HG03432 (cell line): ENCODE results near the gene CTXND1.
"Not testable (repeated sequence)": the region's sequence is repeated elsewhere in the genome, so short reads cannot be mapped to it uniquely, and the experiment has no call there.

Experiments used
- ATAC-seq: cut with Tn5 transposase; IDR thresholded peaks from one replicate; pipeline ENCODE4 v1.9.1; 2021; ENCODE audit warnings: mild to moderate bottlenecking, moderate library complexity; ENCODE audit not compliant: unreplicated experiment

Gene CTXND1

DNA sequence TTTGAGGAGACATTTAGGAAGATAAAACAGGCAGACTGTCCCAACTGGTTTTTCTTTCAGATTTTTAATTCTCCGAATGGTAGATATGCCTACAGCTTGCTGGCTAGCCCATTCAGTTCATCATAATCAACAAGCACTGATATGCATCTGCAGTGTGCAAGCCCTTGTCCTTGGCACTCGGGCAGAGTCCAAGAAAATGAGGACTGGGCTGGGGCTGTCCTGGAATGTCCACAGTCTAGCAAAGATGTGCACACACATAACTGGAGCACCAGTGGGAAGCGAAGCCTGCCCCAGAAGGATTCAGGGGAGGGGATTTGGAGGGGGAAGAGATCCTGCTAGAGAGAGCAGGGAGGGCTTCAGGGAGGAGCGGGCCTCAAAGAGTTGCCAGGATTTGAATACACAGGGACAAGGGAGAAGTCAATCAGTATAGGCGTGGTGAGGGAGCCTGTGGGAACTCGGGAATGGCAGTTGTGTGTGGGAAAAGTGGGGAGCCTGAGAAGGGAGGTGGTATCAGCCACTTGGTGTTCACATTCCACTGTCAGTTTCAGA lies 90.5 kb downstream of the CTXND1 start:
- no peak for ATAC-seq

GRCh38 chr15:80160570-80161156 lies 91.3 kb downstream of the CTXND1 start:
- ATAC-seq: peak; percentile 80

DNA sequence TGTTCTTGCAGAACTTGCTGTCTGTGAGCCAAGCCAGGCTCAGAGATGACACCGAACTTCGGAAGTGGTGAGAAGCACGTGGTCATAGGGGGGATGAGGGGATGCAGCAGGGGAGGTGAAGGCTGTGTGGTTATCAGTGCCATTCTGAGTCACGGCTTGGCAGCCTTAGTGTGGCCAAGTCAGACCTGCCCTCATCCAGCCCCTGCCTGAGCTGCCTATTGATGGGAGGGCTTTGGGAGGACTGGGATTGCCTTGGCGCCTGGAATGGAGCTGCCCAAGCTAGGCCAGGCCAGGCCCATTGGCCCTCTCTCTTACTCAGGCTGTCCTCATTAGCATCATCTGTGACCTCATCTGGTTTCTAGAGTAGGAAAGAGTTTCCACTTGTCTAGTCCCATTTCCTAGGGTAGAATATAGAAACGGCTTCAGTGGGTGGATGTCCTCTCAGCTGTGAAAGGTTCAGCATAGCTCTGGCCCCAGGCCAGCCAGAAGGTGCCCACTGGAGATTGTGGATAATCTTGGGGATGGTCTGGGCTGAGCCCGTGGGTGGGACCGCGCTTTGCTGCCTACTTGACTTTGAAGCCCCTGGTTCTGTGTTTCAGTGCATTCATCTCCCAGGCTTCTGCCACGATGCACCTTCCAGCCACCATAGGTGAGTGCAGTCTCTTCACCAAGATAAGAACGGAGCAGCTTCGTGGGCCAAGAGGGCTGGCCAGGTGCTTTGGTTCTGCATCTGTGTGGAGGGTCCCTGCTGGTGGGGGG lies 92.0 kb downstream of the CTXND1 start:
- ATAC-seq: no peak

DNA sequence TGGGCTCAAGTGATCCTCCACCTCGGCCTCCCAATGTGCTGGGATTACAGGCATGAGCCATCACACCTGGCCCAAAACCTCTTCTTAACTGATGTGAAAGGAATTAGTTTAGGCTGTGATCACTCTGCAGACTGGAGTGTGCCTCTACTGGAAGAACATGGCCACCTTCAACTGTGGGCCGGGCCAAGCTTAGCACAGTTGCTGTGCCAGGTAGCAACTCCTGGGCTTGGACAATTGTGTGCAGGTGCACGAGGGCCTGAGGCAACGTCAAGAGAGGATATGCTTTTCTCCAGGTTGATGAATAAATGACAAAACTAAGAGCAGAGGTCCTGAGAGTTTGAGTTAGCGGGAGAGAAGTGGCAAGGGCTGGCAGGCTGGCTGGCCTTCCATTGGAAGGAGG lies 92.7 kb downstream of the CTXND1 start:
- no peak for ATAC-seq

GRCh38 chr15:80157215-80157614 lies 94.8 kb downstream of the CTXND1 start:
- no peak for ATAC-seq

GRCh38 chr15:80156176-80156720 lies 95.8 kb downstream of the CTXND1 start:
- ATAC-seq: no peak

- ATAC-seq: not testable (repeated sequence)
These were observed 96.4 kb downstream of the CTXND1 start for GRCh38 chr15:80155378-80156175.

DNA sequence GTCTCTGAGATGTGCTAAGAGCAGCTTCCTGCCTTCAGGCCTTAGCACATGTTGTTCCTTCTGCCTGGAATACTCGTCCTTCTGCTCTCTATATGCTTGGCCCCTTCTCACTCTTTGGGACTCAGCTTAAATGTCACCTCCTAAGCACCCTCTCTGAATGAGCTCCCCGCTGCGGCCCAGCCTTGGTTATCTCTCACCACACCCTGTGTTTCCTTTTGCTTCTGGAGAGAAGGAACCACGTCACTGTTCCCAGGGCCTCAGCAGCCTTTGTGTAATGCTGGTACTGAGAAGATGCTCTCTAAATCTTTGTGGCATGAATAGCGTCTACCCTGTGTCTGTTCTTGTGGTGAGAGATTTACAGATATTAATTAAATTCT lies 97.0 kb downstream of the CTXND1 start:
- ATAC-seq: no peak

DNA sequence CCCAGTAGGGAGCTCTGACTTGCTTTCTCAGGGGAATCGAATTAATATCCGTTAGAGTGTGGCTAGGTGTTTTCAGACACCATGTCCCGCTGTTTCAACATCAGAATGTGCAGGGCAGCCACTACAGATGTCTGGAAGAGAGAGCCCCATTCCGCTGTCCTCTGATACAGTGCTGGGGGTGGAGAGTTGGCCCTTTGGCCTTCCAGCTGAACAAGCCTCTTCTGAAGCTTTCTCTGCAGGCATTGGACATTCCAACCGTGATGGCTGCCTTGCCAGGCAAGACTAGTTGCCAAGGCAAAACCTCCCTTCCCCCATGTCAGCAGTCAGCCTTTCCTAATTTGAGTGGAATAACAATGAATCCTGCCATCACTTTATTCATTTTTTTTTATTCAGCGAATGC lies 97.7 kb downstream of the CTXND1 start:
- no peak for ATAC-seq

DNA sequence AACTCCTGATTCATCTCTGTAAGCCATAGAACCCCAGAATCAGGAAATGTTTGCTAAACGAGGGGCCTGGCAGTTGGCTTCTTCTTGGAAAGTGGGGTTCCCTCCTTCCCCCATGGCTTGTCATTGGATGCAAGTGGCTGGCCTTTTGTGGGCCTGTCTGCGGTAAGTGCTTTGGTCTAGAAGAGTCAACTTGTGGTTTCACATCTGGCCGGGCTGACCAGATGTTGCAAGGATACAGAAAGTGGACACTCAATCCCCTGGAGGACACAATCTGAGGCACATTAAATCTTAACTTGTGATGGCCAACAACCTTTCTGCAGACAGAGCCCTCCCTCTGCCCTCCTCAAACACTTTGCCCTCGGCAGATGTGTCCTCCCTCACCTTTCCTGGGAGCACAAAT lies 98.1 kb downstream of the CTXND1 start:
- no peak for ATAC-seq

DNA sequence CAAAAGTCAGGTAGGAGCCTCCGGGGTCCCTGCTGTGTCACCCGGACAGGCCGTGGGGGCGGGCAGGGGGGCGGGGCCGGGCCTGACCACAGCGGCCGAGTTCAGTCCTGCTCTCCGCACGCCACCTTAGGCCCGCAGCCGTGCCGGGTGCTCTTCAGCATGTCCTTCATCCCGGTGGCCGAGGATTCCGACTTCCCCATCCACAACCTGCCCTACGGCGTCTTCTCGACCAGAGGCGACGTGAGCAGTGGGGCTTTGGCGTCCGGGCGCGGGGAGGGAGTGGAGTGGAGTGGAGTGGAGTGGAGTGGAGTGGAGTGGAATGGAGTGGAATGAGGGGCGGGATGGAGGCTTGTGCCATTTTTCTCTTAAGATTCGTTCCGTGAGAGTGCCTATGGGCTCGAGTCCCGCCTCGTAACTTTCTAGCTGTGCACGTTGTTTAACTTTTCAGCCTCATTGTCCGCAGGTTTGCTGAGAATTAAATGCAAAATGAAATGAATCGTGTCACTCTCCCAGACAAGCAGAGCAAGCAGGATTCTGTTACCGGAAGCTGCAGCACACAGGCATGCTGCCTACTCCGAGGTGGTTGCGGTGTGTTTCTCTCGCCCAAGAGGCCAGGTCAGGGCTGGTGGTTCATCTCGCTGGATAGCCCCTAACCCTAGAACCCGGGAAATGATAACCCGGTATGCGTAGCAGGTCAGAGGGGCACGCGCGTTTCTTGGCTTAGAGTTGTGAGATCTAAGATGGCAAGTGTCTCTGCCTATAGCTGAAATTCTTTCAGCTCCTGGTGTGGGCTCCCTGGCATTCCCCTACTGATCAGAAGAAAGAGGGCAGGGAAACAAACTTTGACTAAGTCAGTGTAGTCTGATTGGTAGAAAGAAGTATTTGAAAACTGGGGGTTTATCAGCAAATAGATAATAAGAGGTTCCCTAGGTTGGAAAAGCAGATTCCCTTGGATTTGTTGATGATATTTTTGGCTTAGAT lies 98.8 kb downstream of the CTXND1 start, which contains the start of gene FAH:
TSS of gene FAH (plus strand) at position 104 of the 981 bp plus-strand sequence. CDS start at position 160, 56 bp downstream.
- ATAC-seq: peak; percentile 66

GRCh38 chr15:80152180-80152895 lies 99.7 kb downstream of the CTXND1 start:
- ATAC-seq: peak; percentile 62

GRCh38 chr15:80151576-80151975 lies 100.4 kb downstream of the CTXND1 start:
- ATAC-seq: no peak

DNA sequence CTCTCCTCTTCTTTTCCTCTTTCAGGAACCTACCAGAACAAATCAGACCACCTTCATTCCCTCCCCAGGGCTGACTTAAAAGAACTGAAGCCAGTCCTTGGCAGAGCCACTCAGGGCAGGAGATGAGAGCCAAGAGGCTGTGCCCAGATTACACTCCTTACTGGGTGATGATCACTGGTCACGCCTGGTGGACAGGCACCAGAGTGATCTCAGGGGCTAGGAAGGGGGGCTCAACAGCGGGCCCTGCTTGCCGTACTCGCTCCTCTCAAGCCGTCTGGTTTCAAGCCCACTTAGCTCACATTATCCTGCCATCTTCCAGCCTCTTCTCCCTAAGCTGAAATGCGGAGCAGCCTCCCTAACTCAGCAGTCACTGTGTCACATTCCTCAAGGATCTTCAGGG lies 100.9 kb downstream of the CTXND1 start:
- no peak for ATAC-seq
